Ovary (tissue), 3 donors: Measurements from ENCODE around the gene SYCE1L.

ENCODE experiments used
- CTCF ChIP-seq, 3 donors: fragments of 450-650 bp in 2 of 3; fragments of 200-600 bp in 1 of 3; IDR thresholded peaks; one replicate each; pipeline versions ENCODE4 v1.5.1 to v1.8.0; 2016 to 2022; ENCODE audit warnings: antibody characterized with exemption in 3 of 3, mild to moderate bottlenecking in 1 of 3
- POLR2A ChIP-seq: fragments of 450-650 bp; IDR thresholded peaks from one replicate; pipeline ENCODE4 v1.6.1; 2017; ENCODE audit warnings: antibody characterized with exemption, mild to moderate bottlenecking, moderate library complexity
- donor health status: DM: no; HTN: no; CAD: no.

- TF ChIP-seq CTCF (IDR thresholded peaks at IDR 0.05) (no peak), POLR2A (no peak)
Measured at GRCh38 chr16:77195411-77195810, 3.8 kb upstream of the SYCE1L start.
